ENCODE results near the gene CCR9.

DNA sequence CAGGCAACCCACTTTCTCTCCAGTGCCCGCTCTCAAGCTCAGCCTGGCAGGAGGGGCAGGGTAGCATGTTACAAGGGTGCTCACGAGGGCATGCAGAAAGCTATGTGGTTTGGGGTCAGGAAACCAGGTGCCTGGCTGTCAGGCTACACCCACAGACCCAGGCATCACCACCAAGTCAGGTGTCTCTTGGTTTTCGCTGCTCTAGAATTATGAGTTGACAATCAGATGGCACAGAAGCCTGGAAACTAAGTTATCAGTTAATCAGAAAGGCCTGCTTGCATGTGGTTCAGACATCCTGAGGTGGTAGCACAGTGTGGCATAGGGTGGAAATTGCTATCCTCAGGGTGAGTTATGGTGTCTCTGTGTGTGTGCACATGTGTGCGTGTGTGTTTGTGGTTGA, 16.2 kb upstream of the CCR9 start:
- no peak for TF ChIP-seq GATA3 (IDR thresholded peaks at IDR 0.05; ENCODE audit: low read depth, low read length)
- peak; percentile 63 for TF ChIP-seq GATA2 (IDR thresholded peaks at IDR 0.05; ENCODE audit: low read depth, low read length)

Measured in SH-SY5Y (cell line).